Neural cell (in vitro differentiated cells): Measurements from ENCODE around the gene PCLO. TPM values are rescaled to one million over a fixed set of nuclear protein-coding genes. Genes with fewer than 3 reads are reported as not detected.
"Not testable (repeated sequence)": the region's sequence is repeated elsewhere in the genome, so short reads cannot be mapped to it uniquely, and the experiment has no call there.

Source experiments
- H2AFZ ChIP-seq: fragments of 200-600, 300-800 bp; sonication (generic), shearing (Covaris generic); 2 replicates; pipeline ENCODE4 v1.6.0; 2014; ENCODE audit warnings: low read depth, mild to moderate bottlenecking, antibody characterized with exemption, low read length, moderate library complexity
- H3F3A ChIP-seq: fragments of 200-600 bp; shearing (Covaris generic); 2 replicates; pipeline ENCODE4 v1.6.1; 2016; ENCODE audit warnings: mild to moderate bottlenecking, moderate library complexity, mixed read lengths, antibody characterized with exemption, low read length; ENCODE audit not compliant: insufficient read depth, poor library complexity, severe bottlenecking
- H3K27ac ChIP-seq: fragments of 200-600, 300-800 bp; sonication (generic), shearing (Covaris generic); 2 replicates; pipeline ENCODE4 v1.5.1; 2014; ENCODE audit warnings: mild to moderate bottlenecking, low read length, moderate library complexity
- H3K27me3 ChIP-seq: fragments of 300-800, 200-600 bp; sonication (generic), shearing (Covaris generic); 2 replicates; pipeline ENCODE4 v1.6.0; 2014; ENCODE audit warnings: mild to moderate bottlenecking, low read depth, low read length, moderate library complexity; ENCODE audit not compliant: insufficient read depth
- H3K36me3 ChIP-seq: fragments of 300-800, 200-600 bp; sonication (generic), shearing (Covaris generic); 2 replicates; pipeline ENCODE4 v1.5.1; 2014; ENCODE audit warnings: mild to moderate bottlenecking, antibody characterized with exemption, low read length, moderate library complexity; ENCODE audit not compliant: insufficient read depth
- H3K4me2 ChIP-seq: fragments of 300-800, 200-600 bp; sonication (generic), shearing (Covaris generic); 2 replicates; pipeline ENCODE4 v1.6.0; 2014; ENCODE audit warnings: mild to moderate bottlenecking, low read length
- H3K4me3 ChIP-seq: fragments of 300-800, 200-600 bp; sonication (generic), shearing (Covaris generic); 2 replicates; pipeline ENCODE4 v1.5.1; 2014; ENCODE audit warnings: mild to moderate bottlenecking, low read length, moderate library complexity
- H3K79me2 ChIP-seq: fragments of 200-600 bp; shearing (Covaris generic); replicated peaks from 2 replicates; pipeline ENCODE4 v1.6.0; 2014; ENCODE audit warnings: mild to moderate bottlenecking, low read length, moderate library complexity; ENCODE audit not compliant: insufficient read depth
- H3K9ac ChIP-seq: fragments of 300-800, 200-600 bp; sonication (generic), shearing (Covaris generic); 2 replicates; pipeline ENCODE4 v1.6.1; 2016; ENCODE audit warnings: mild to moderate bottlenecking, low read length, mixed read lengths
- H3K9me2 ChIP-seq: fragments of 200-600 bp; shearing (Covaris generic); 2 replicates; pipeline ENCODE4 v1.6.1; 2016; ENCODE audit warnings: mild to moderate bottlenecking, low read length, mixed read lengths; ENCODE audit not compliant: insufficient read depth
- H3K9me3 ChIP-seq: fragments of 200-600, 300-800 bp; sonication (generic), shearing (Covaris generic); 2 replicates; pipeline ENCODE4 v1.6.1; 2016; ENCODE audit warnings: mild to moderate bottlenecking, mixed run types, low read length, moderate library complexity, mixed read lengths
- H4K20me1 ChIP-seq: fragments of 200-600 bp; shearing (Covaris generic); 2 replicates; pipeline ENCODE4 v1.6.1; 2016; ENCODE audit warnings: mild to moderate bottlenecking, mixed run types; ENCODE audit not compliant: insufficient read depth
- EP300 ChIP-seq: fragments of 450-650 bp; conservative IDR thresholded peaks from 2 replicates; pipeline ENCODE4 v1.6.1; 2014; ENCODE audit warnings: antibody characterized with exemption, mild to moderate bottlenecking, moderate library complexity; ENCODE audit not compliant: poor library complexity, severe bottlenecking
- EZH2 ChIP-seq: fragments of 200-600, 300-800 bp; shearing (Covaris generic), sonication (generic); IDR thresholded peaks from 2 replicates; pipeline ENCODE4 v1.6.1; 2014; ENCODE audit warnings: antibody characterized with exemption, low read length, borderline replicate concordance, mild to moderate bottlenecking; ENCODE audit not compliant: insufficient read depth, poor library complexity, severe bottlenecking
- MXI1 ChIP-seq: fragments of 450-650 bp; conservative IDR thresholded peaks from 2 replicates; pipeline ENCODE4 v1.6.1; 2014; ENCODE audit warnings: antibody characterized with exemption, mild to moderate bottlenecking; ENCODE audit not compliant: poor library complexity, severe bottlenecking
- POLR2AphosphoS5 ChIP-seq: IDR thresholded peaks from 2 replicates; pipeline ENCODE4 v1.6.1; 2012
- RAD21 ChIP-seq: fragments of 450-650 bp; conservative IDR thresholded peaks from 2 replicates; pipeline ENCODE4 v1.6.1; 2014; ENCODE audit warnings: antibody characterized with exemption, mild to moderate bottlenecking, moderate library complexity
- SMC3 ChIP-seq: fragments of 450-650 bp; conservative IDR thresholded peaks from 2 replicates; pipeline ENCODE4 v1.6.1; 2014; ENCODE audit warnings: antibody characterized with exemption, mild to moderate bottlenecking, moderate library complexity; ENCODE audit not compliant: poor library complexity
- TAF1 ChIP-seq: IDR thresholded peaks from 2 replicates; pipeline ENCODE4 v1.6.1; 2012; ENCODE audit warnings: low read depth
- polyA plus RNA-seq: library from polyadenylated mRNA; depleted of rRNA; stranded (reverse); fragments of >200 nt; gene quantifications from 2 replicates; pipeline ENCODE4 v1.2.3, GENCODE V29; 2014
- TF ChIP-seq, protein P1 (sequence below): fragments of 450-650 bp; IDR thresholded peaks from 2 replicates; pipeline ENCODE4 v1.5.1; 2014; ENCODE audit warnings: antibody characterized with exemption, mild to moderate bottlenecking, moderate library complexity; ENCODE audit not compliant: poor library complexity, severe bottlenecking
- TF ChIP-seq, protein P2 (sequence below): IDR thresholded peaks from 2 replicates; pipeline ENCODE4 v1.6.1; 2012; ENCODE audit warnings: borderline replicate concordance

The PCLO gene
- polyA plus RNA-seq, 1 donor from 2014 or later = 25.5 TPM

DNA sequence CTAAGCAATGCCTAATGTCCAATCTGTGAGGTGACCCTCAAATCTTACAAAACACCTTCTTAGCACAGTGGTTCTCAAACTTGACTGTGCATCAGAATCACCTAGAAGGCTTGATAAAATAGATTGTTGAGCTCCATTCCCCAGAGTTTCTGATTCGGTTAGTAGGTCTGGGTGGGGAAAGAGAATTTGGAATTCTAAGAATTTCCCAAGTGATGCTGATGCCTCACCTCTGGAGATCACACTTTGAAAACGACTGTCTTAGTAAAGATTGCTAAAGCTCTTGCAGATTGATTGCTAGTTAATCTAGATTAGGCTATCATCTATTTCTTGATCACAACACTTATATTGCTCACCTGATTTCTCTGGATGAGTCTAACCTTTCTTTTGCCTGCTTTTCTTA, 126.6 kb downstream of the PCLO start:
- no peaks in the 10 kb centered on the region for H3K79me2 ChIP-seq
- H3K9me3 ChIP-seq = no peaks in the 10 kb centered on the region
- H3K4me3 ChIP-seq = no peak overlapping the region
- H3F3A ChIP-seq = no peaks in the 10 kb centered on the region
- no peak overlapping the region for H2AFZ ChIP-seq
- no peaks in the 10 kb centered on the region for H4K20me1 ChIP-seq
- no peak overlapping the region for H3K9ac ChIP-seq
- no peaks in the 10 kb centered on the region for H3K27me3 ChIP-seq
- TF ChIP-seq POLR2AphosphoS5 (no peak), EZH2 (no peak), TAF1 (no peak), EP300 (no peak), MXI1 (no peak), SMC3 (no peak), RAD21 (no peak)
- TF ChIP-seq, protein P1, sequence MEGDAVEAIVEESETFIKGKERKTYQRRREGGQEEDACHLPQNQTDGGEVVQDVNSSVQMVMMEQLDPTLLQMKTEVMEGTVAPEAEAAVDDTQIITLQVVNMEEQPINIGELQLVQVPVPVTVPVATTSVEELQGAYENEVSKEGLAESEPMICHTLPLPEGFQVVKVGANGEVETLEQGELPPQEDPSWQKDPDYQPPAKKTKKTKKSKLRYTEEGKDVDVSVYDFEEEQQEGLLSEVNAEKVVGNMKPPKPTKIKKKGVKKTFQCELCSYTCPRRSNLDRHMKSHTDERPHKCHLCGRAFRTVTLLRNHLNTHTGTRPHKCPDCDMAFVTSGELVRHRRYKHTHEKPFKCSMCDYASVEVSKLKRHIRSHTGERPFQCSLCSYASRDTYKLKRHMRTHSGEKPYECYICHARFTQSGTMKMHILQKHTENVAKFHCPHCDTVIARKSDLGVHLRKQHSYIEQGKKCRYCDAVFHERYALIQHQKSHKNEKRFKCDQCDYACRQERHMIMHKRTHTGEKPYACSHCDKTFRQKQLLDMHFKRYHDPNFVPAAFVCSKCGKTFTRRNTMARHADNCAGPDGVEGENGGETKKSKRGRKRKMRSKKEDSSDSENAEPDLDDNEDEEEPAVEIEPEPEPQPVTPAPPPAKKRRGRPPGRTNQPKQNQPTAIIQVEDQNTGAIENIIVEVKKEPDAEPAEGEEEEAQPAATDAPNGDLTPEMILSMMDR = no peak
- TF ChIP-seq, protein P2, sequence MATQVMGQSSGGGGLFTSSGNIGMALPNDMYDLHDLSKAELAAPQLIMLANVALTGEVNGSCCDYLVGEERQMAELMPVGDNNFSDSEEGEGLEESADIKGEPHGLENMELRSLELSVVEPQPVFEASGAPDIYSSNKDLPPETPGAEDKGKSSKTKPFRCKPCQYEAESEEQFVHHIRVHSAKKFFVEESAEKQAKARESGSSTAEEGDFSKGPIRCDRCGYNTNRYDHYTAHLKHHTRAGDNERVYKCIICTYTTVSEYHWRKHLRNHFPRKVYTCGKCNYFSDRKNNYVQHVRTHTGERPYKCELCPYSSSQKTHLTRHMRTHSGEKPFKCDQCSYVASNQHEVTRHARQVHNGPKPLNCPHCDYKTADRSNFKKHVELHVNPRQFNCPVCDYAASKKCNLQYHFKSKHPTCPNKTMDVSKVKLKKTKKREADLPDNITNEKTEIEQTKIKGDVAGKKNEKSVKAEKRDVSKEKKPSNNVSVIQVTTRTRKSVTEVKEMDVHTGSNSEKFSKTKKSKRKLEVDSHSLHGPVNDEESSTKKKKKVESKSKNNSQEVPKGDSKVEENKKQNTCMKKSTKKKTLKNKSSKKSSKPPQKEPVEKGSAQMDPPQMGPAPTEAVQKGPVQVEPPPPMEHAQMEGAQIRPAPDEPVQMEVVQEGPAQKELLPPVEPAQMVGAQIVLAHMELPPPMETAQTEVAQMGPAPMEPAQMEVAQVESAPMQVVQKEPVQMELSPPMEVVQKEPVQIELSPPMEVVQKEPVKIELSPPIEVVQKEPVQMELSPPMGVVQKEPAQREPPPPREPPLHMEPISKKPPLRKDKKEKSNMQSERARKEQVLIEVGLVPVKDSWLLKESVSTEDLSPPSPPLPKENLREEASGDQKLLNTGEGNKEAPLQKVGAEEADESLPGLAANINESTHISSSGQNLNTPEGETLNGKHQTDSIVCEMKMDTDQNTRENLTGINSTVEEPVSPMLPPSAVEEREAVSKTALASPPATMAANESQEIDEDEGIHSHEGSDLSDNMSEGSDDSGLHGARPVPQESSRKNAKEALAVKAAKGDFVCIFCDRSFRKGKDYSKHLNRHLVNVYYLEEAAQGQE = no peak
- H3K36me3 ChIP-seq = no peaks in the 10 kb centered on the region
- H3K4me2 ChIP-seq = no peak overlapping the region
- no peak overlapping the region for H3K27ac ChIP-seq
- H3K9me2 ChIP-seq = no peaks in the 10 kb centered on the region

DNA sequence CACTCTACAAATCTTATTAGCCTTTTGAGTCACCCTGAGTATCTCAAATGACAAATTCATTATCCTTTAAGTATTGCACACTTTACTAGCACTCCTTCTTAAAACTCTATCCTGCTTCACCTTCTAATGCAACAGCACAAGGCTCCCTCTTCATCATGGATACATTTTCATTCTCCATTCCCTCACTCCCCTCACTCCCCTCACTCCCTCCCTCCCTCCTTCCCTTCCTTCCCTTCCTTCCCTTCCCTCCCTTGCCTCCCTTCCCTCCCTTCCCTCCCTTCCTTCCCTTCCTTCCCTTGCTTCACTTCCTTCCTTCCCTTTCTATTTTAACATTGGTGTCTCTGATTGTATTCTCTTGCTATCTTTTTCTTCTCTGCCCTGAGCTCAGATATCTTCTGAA, 130.5 kb downstream of the PCLO start:
- Histone ChIP-seq H3F3A (no peaks in the 10 kb centered on the region), H3K27me3 (no peaks in the 10 kb centered on the region), H4K20me1 (no peaks in the 10 kb centered on the region), H3K9me2 (no peaks in the 10 kb centered on the region), H3K9ac (no peak overlapping the region), H3K27ac (no peak overlapping the region), H3K9me3 (no peaks in the 10 kb centered on the region), H3K36me3 (no peaks in the 10 kb centered on the region), H3K4me2 (no peak overlapping the region), H3K79me2 (no peaks in the 10 kb centered on the region), H3K4me3 (no peak overlapping the region), H2AFZ (no peak overlapping the region)
- no peak for TF ChIP-seq EZH2
- TF ChIP-seq, protein P1 = no peak
- no peak for TF ChIP-seq TAF1

DNA sequence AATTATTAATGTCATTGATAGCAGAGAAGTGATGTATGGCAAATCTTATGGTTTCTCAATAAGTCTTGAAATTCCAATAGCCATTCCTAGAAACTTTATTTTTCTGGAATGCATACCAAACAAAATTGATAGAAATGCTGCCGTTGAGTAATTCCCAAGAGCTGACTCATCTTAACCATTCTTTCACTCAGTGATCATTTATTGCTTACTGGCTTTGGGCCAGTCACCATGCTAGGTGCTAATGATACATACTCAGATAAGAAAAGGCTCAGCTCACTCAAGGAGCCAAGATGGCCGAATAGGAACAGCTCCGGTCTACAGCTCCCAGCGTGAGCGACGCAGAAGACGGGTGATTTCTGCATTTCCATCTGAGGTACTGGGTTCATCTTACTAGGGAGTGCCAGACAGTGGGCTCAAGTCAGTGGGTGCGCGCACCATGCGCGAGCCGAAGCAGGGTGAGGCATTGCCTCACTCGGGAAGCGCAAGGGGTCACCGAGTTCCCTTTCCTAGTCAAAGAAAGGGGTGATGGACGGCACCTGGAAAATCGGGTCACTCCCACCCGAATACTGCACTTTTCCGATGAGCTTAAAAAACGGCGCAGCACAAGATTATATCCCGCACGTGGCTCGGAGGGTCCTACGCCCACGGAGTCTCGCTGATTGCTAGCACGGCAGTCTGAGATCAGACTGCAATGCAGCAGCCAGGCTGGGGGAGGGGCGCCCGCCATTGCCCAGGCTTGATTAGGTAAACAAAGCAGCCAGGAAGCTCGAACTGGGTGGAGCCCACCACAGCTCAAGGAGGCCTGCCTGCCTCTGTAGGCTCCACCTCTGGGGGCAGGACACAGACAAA, 138.6 kb downstream of the PCLO start:
- not testable (repeated sequence) for H3K4me2 ChIP-seq

More for the DNA sequence above, 138.6 kb downstream of the PCLO start:
- not testable (repeated sequence) for H3K27me3 ChIP-seq, H3K79me2 ChIP-seq, H3K9ac ChIP-seq, H3K9me3 ChIP-seq, H3F3A ChIP-seq, H3K27ac ChIP-seq, H3K4me3 ChIP-seq, H4K20me1 ChIP-seq, H3K9me2 ChIP-seq, H3K36me3 ChIP-seq, H2AFZ ChIP-seq
